T-helper 17 cell (primary cell): ENCODE data around the gene ZNF689. TPM values are rescaled to one million over a fixed set of nuclear protein-coding genes. Genes with fewer than 3 reads are reported as not detected.

ENCODE experiments used
- ATAC-seq: fragments of 150-1000 bp; cut with Tn5 transposase; 2 replicates; pipeline ENCODE4 v1.10.0; 2021; ENCODE audit warnings: mild to moderate bottlenecking, moderate library complexity
- DNase-seq, 3 donors: peaks; one replicate each; pipeline versions ENCODE4 v3.0.0 to v3.0.0-alpha.2; 2020 to 2021
- H3K9me3 ChIP-seq: one replicate; pipeline ENCODE4 v1.7.0; 2013; ENCODE audit warnings: low read length, mild to moderate bottlenecking; ENCODE audit not compliant: control insufficient read depth, poor library complexity, severe bottlenecking
- H3K27ac Mint-ChIP-seq: one replicate; pipeline ENCODE4 v1.8.0; 2022; ENCODE audit warnings: mild to moderate bottlenecking, moderate library complexity, mixed read lengths
- H3K27me3 Mint-ChIP-seq: one replicate; pipeline ENCODE4 v1.8.0; 2022; ENCODE audit warnings: mixed read lengths
- H3K36me3 Mint-ChIP-seq: one replicate; pipeline ENCODE4 v1.8.0; 2022; ENCODE audit warnings: low read depth, mixed read lengths
- H3K4me1 Mint-ChIP-seq: one replicate; pipeline ENCODE4 v1.8.0; 2022; ENCODE audit warnings: mild to moderate bottlenecking, mixed read lengths
- H3K4me3 Mint-ChIP-seq: one replicate; pipeline ENCODE4 v1.8.0; 2022; ENCODE audit warnings: mild to moderate bottlenecking, moderate library complexity, mixed read lengths
- total RNA-seq, 4 donors: library from RNA in 2 of 4; stranded (reverse) in 2 of 4; gene quantifications; one replicate each; pipeline ENCODE4 v1.2.3 and lab custom pipeline; 2022 to 2026

The ZNF689 gene
- total RNA-seq, 2 donors from 2014 or later: 8.3 to 14.4 TPM

DNA sequence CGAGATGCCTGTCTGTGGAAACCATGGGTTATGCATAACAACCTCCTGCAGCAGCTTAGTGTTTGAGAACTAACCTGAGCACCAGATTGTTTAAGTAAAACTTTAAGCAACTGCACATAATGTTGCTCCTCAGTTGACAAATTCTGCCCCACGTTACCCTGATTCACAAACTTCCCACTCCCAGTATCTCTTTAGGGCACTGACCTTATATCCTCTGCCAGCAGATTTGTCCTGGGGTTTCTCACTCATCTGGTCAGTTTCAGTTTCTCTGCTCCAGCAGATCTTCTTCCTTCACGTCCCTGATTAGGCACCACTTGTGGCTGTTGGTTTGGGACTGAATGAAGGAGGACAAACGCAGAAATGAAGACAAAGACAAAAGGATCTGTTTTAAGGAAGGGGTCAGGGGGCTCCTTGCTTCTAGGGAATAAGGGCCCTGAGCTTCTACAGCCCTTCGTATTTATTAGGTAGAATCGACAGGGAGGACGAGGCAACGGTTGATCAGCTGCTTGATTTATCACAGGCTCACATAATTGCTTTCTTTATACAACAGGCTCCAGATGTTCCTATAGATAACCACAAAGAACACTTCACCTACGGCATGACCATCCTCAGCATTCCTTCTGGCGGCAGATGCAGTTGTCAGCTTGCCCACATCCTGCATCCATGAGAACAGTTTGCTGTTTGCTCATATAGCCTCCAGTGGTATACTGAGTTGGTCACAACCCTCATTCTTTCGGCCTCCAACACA is 13.5 kb upstream of the ZNF689 start:
- DNase-seq (no peak), ATAC-seq (no peak)
- H3K4me3 Mint-ChIP-seq: no peak overlapping the region
- H3K36me3 Mint-ChIP-seq: no peaks in the 10 kb centered on the region
- peaks cover 18% of the 10 kb centered on the region for H3K27me3 Mint-ChIP-seq
- H3K27ac Mint-ChIP-seq: no peak overlapping the region
- peaks cover 2% of the 10 kb centered on the region for H3K4me1 Mint-ChIP-seq
- no peaks in the 10 kb centered on the region for H3K9me3 ChIP-seq

- Mint-ChIP-seq H3K27me3 (peaks cover 18% of the 10 kb centered on the region), H3K4me1 (no peaks in the 10 kb centered on the region), H3K4me3 (no peak overlapping the region), H3K36me3 (no peaks in the 10 kb centered on the region), H3K27ac (no peak overlapping the region)
- no peak for DNase-seq
- ATAC-seq: no peak
- no peaks in the 10 kb centered on the region for H3K9me3 ChIP-seq
Observed at GRCh38 chr16:30622455-30623032, 12.4 kb upstream of the ZNF689 start.

DNA sequence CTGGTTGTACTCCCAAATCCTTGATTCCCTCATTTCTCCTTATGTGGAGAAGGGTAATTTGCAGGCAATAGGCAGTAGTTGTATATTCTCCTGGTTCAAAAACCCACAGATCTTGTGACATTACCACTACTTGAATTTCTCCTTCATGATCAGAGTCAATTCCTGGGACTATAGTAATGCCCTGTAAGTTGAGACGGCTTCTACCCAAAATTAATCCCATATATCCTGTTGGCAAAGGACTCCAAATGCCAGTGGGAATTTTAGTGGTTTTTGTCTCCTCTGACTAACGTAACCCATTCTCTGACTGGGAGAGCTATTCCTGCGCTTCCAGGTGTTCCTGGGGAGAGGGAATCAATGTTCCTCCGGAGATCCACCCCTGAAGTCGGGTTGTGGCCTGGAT is 11.6 kb upstream of the ZNF689 start:
- no peaks in the 10 kb centered on the region for H3K36me3 Mint-ChIP-seq
- peaks cover 18% of the 10 kb centered on the region for H3K27me3 Mint-ChIP-seq
- no peak overlapping the region for H3K27ac Mint-ChIP-seq
- H3K9me3 ChIP-seq: no peaks in the 10 kb centered on the region
- ATAC-seq (no peak), DNase-seq (no peak)
- H3K4me1 Mint-ChIP-seq: no peaks in the 10 kb centered on the region
- no peak overlapping the region for H3K4me3 Mint-ChIP-seq

DNA sequence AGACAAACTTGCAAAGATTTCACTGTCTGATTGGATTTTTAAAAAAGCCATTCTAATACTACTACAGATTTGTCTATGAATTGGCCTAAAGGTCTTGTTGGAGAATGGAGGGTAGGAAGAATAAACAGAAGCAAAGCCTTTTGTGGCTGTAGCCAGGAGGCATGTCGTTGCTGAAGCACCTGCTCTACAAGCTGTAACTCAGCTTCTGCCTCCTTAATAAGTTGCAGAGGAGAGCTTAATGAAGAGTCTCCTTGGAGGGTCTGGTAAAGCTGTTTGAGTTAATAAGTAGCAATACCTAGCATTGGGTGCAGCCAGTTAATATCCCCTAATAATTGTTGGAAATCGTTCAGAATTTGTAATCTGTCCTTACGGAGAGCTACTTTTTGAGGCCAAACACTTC is 10.0 kb upstream of the ZNF689 start:
- H3K27me3 Mint-ChIP-seq: peaks cover 18% of the 10 kb centered on the region
- no peak for ATAC-seq

GRCh38 chr16:30619638-30620037 is 9.4 kb upstream of the ZNF689 start:
- DNase-seq (no peak), ATAC-seq (no peak)
- Mint-ChIP-seq H3K27me3 (peaks cover 18% of the 10 kb centered on the region), H3K36me3 (no peaks in the 10 kb centered on the region), H3K27ac (no peak overlapping the region), H3K4me3 (no peak overlapping the region), H3K4me1 (no peaks in the 10 kb centered on the region)
- H3K9me3 ChIP-seq: no peaks in the 10 kb centered on the region

More for the DNA sequence above, 10.0 kb upstream of the ZNF689 start:
- no peaks in the 10 kb centered on the region for H3K9me3 ChIP-seq
- Mint-ChIP-seq H3K36me3 (no peaks in the 10 kb centered on the region), H3K27ac (no peak overlapping the region), H3K4me1 (no peaks in the 10 kb centered on the region), H3K4me3 (no peak overlapping the region)
- DNase-seq: no peak

DNA sequence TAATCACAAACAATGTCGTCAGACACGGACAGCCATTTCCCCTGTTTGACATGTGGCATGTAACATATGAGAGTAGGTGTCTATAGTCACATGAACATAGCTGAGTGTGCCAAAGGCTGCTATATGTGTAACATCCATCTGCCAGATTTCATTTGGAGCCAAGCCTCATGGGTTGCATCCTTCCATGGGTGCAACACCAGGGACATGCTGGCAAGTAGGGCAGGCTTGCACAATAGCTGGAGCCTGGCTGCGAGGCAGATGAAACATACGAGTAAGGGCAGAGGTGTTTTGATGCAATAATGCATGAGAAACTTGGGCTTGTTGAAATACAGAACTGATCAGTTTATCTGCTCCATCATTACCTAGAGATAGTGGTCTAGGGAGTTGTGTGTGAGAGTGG is 9.0 kb upstream of the ZNF689 start:
- Mint-ChIP-seq H3K36me3 (no peaks in the 10 kb centered on the region), H3K4me3 (no peak overlapping the region), H3K27ac (no peak overlapping the region), H3K27me3 (peaks cover 18% of the 10 kb centered on the region), H3K4me1 (no peaks in the 10 kb centered on the region)
- DNase-seq: no peak
- H3K9me3 ChIP-seq: no peaks in the 10 kb centered on the region
- no peak for ATAC-seq

DNA sequence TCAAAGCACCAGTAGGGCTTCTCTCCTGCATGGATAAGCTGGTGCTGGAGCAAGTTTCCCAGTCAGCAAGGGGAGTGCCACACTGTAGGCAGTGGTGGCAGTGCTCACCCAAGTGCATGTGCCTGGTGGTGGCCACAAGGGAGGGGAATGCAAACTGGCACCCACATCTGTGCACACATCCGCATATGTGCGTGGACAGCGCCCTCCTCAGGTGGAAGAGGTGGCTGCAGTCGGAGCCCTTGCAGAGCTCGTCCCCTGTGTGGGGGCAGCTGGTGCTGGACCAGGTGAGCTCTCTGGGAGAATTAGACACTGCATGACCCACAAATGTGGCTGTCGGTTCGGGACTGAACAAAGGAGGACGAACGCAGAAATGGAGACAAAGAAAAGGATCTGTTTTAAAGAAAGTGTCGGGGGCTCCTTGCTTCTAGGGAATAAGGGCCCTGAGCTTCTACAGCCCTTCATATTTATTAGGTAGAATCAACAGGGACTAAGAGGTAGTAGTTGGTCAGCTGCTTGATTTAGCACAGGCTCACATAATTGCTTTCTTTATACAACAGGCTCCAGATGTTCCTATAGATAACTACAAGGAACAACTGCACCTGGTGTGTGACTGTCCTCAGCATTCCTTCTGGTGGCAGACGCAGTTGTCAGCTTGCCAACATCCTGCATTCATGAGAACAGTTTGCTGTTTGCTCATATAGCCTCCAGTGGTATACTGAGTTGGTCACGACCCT is 5.3 kb upstream of the ZNF689 start:
- DNase-seq (peak; percentile 46 to 68 (median 57)), ATAC-seq (peak; percentile 88)
- Mint-ChIP-seq H3K27ac (no peak overlapping the region), H3K4me3 (no peak overlapping the region), H3K36me3 (no peaks in the 10 kb centered on the region), H3K27me3 (no peaks in the 10 kb centered on the region), H3K4me1 (peaks cover under 1% of the 10 kb centered on the region)
- H3K9me3 ChIP-seq: no peaks in the 10 kb centered on the region

GRCh38 chr16:30609002-30609925 is 925 bp downstream of the ZNF689 start:
- H3K27me3 Mint-ChIP-seq: no peaks in the 10 kb centered on the region
- DNase-seq (peak in 2 of 3 donors; percentile 29 to 30), ATAC-seq (peak; percentile 51)
- H3K27ac Mint-ChIP-seq: peak overlapping the region; percentile 92
- H3K9me3 ChIP-seq: no peaks in the 10 kb centered on the region
- peaks cover 4% of the 10 kb centered on the region for H3K36me3 Mint-ChIP-seq
- peaks cover 14% of the 10 kb centered on the region for H3K4me1 Mint-ChIP-seq
- peak overlapping the region; percentile 97 for H3K4me3 Mint-ChIP-seq

DNA sequence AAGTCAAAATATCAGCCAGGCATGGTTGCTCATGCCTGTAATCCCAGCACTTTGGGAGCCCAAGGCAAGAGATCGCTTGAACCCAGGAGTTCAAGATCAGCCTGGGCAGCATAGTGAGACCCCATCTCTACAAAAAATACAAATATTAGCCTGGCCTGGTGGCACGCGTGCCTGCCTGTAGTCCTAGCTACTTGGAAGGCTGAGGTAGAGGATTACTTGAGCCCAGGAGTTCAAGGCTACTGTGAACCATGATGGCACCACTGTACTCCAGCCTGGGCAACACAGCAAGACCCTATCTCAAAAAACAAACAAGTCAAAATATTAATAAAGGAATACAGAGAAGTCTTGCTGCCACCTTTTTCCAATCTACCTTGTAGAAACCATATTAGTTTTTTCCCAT is 4.2 kb downstream of the ZNF689 start:
- H3K27me3 Mint-ChIP-seq: no peaks in the 10 kb centered on the region
- no peaks in the 10 kb centered on the region for H3K9me3 ChIP-seq
- no peak overlapping the region for H3K4me3 Mint-ChIP-seq
- no peak for ATAC-seq
- no peak for DNase-seq
- peaks cover 7% of the 10 kb centered on the region for H3K36me3 Mint-ChIP-seq
- H3K27ac Mint-ChIP-seq: peak overlapping the region; percentile 19
- H3K4me1 Mint-ChIP-seq: peaks cover 17% of the 10 kb centered on the region

DNA sequence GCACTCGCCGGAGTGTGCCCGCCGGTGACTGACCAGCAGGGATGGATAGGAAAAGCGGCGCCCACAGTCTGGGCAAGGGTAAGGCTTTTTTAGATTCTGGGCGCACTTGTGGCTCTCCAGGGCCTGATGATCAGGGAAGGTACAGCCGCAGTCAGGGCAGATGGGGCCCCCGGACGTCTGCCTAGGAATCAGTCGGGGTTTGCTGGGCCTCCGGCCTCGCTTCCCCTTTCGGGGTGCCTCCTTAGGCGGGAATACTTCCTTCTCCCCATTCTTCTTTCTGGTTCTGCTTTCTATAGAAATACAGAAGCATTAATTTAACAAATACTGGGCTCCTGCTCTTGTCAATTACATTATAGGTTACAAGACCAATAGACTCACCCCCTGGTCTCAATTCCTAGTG is 5.0 kb downstream of the ZNF689 start:
- peak overlapping the region; percentile 19 for H3K27ac Mint-ChIP-seq
- peaks cover 7% of the 10 kb centered on the region for H3K36me3 Mint-ChIP-seq
- no peak for ATAC-seq

DNA sequence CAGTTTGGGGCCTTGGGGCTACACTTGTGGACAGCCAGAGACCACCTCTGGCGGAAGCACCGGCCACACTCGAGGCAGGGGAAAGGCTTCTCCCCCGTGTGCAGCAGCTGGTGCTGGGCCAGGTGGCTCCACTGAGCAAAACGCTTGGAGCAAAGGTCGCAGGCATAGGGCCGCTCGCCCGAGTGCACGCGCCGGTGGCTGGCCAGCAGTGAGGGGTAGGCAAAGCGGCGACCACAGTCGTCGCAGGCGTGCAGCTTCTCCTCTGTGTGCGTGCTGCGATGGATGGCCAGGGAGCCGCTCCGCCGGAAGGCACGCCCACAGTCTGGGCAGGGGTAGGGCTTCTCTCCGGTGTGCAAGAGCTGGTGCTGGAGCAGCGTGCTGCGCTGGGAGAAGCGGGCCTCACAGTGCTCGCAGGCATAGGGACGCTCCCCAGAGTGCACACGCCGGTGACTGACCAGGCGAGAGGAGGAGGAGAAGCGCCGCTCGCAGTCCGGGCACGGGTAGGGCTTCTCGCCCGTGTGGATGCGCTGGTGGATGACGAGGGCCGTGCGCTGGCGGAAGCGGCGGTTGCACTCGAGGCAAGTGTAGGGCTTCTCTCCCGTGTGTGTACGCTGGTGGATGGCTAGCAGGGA is 5.8 kb downstream of the ZNF689 start:
- H3K27ac Mint-ChIP-seq: peak overlapping the region; percentile 37
- no peaks in the 10 kb centered on the region for H3K9me3 ChIP-seq
- no peak for ATAC-seq
- DNase-seq: no peak
- no peaks in the 10 kb centered on the region for H3K27me3 Mint-ChIP-seq
- H3K36me3 Mint-ChIP-seq: peaks cover 7% of the 10 kb centered on the region
- H3K4me3 Mint-ChIP-seq: no peak overlapping the region
- H3K4me1 Mint-ChIP-seq: peaks cover 11% of the 10 kb centered on the region

More for the DNA sequence above, 5.0 kb downstream of the ZNF689 start:
- Mint-ChIP-seq H3K4me1 (peaks cover 12% of the 10 kb centered on the region), H3K27me3 (no peaks in the 10 kb centered on the region), H3K4me3 (no peak overlapping the region)
- no peaks in the 10 kb centered on the region for H3K9me3 ChIP-seq
- no peak for DNase-seq

- no peak for ATAC-seq
- Mint-ChIP-seq H3K4me3 (no peak overlapping the region), H3K36me3 (peaks cover 7% of the 10 kb centered on the region), H3K27me3 (no peaks in the 10 kb centered on the region), H3K4me1 (peaks cover 7% of the 10 kb centered on the region), H3K27ac (peak overlapping the region; percentile 37)
- H3K9me3 ChIP-seq: no peaks in the 10 kb centered on the region
- DNase-seq: no peak
Observed at GRCh38 chr16:30603945-30604315, 6.3 kb downstream of the ZNF689 start.
